ENCODE measurements around the gene MYH7B. TPM values are rescaled to one million over a fixed set of nuclear protein-coding genes. Genes with fewer than 3 reads are reported as not detected.
A peak's percentile ranks its signal among the peaks of the same experiment; 100 is the strongest.

MYH7B gene
- 0.73 to 1.8 TPM (median 1.3 TPM) in 3 replicates for total RNA-seq

GRCh38 chr20:34955231-34956040, at the start of gene MYH7B, which contains the start of gene GSS:
MYH7B (plus strand) TSS chr20:34955868; CDS start chr20:34978006, 22,138 bp downstream.
GSS (minus strand) TSS chr20:34955806; CDS start chr20:34951852, 3,954 bp downstream.
- peak within 1 kb of the TSS; percentile 92 for H3K4me3 Mint-ChIP-seq
- DNase-seq (ENCODE audit: low spot score in 2 of 2, unreplicated experiment in 2 of 2) = peak; percentile 96 to 100
- no peaks in the 10 kb centered on the region for H3K27me3 Mint-ChIP-seq (ENCODE audit: low read depth)
- H3K4me1 Mint-ChIP-seq = peaks cover 42% of the 10 kb centered on the region
- H3K27ac Mint-ChIP-seq = peak within 1 kb of the TSS; percentile 99
- TF ChIP-seq CTCF (IDR thresholded peaks at IDR 0.05; ENCODE audit: unreplicated experiment) = peak; percentile 11
- H3K9me3 Mint-ChIP-seq = no peaks in the 10 kb centered on the region
- H3K36me3 Mint-ChIP-seq = no peaks in the 10 kb centered on the region

GRCh38 chr20:34907616-34908469, 47.8 kb upstream of the MYH7B start:
- no peak for DNase-seq (ENCODE audit: low spot score in 2 of 2, unreplicated experiment in 2 of 2)
- TF ChIP-seq CTCF (IDR thresholded peaks at IDR 0.05; ENCODE audit: unreplicated experiment) = no peak
- Mint-ChIP-seq H3K27ac (peak overlapping the region; percentile 84), H3K4me3 (no peak overlapping the region), H3K4me1 (peaks cover 9% of the 10 kb centered on the region), H3K27me3 (ENCODE audit: low read depth) (no peaks in the 10 kb centered on the region), H3K9me3 (no peaks in the 10 kb centered on the region), H3K36me3 (no peaks in the 10 kb centered on the region)

GRCh38 chr20:34915131-34915530, 40.5 kb upstream of the MYH7B start:
- no peak for DNase-seq (ENCODE audit: low spot score in 2 of 2, unreplicated experiment in 2 of 2)
- no peaks in the 10 kb centered on the region for H3K27me3 Mint-ChIP-seq (ENCODE audit: low read depth)
- no peak overlapping the region for H3K4me3 Mint-ChIP-seq
- no peak overlapping the region for H3K27ac Mint-ChIP-seq
- H3K4me1 Mint-ChIP-seq = no peaks in the 10 kb centered on the region
- peaks cover 5% of the 10 kb centered on the region for H3K36me3 Mint-ChIP-seq
- TF ChIP-seq CTCF (IDR thresholded peaks at IDR 0.05; ENCODE audit: unreplicated experiment) = no peak
- H3K9me3 Mint-ChIP-seq = no peaks in the 10 kb centered on the region

- Mint-ChIP-seq H3K36me3 (peaks cover 10% of the 10 kb centered on the region), H3K4me1 (no peaks in the 10 kb centered on the region), H3K9me3 (no peaks in the 10 kb centered on the region)
Observed at GRCh38 chr20:34915749-34916455, 39.8 kb upstream of the MYH7B start.

More at GRCh38 chr20:34915749-34916455, 39.8 kb upstream of the MYH7B start:
- Mint-ChIP-seq H3K27me3 (ENCODE audit: low read depth) (no peaks in the 10 kb centered on the region), H3K27ac (no peak overlapping the region), H3K4me3 (no peak overlapping the region)
- DNase-seq (ENCODE audit: low spot score in 2 of 2, unreplicated experiment in 2 of 2) = no peak
- TF ChIP-seq CTCF (IDR thresholded peaks at IDR 0.05; ENCODE audit: unreplicated experiment) = no peak
